Measurements from ENCODE around the gene A2M. TPM values are rescaled to one million over a fixed set of nuclear protein-coding genes. Genes with fewer than 3 reads are reported as not detected.

The A2M gene
- total RNA-seq, 2 donors from 2014 or later, result 831 to 1,306 TPM

GRCh38 chr12:9052610-9053009 lies 63.1 kb downstream of the A2M start:
- intact Hi-C loops (cut with DNase I), result no loop called here
- no peak for DNase-seq (ENCODE audit: low spot score)

DNA sequence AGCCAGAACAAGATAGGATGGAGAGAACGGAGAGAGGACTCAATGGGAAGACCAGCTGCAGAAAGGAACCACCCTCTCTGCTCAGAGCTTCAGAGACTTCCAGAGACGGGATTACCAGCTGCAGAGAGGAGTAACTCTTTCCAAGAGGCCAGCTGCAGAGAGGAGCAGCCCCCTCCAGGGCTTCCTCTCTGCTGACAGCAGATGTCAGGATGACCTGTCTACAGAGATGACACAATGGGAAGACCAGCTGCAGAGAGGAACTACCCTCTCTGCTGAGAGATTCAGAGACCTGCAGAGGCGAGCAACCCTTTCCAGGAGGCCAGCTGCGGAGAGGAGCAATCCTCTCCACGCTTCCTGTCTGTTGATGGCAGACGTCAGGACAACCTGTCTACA lies 64.6 kb downstream of the A2M start:
- intact Hi-C loops (cut with DNase I), result no loop called here
- no peak for DNase-seq (ENCODE audit: low spot score)

- peak; percentile 78 for DNase-seq (ENCODE audit: low spot score)
- intact Hi-C loops (cut with DNase I), result no loop called here
Measured at GRCh38 chr12:9050521-9051157, 65.1 kb downstream of the A2M start.

DNA sequence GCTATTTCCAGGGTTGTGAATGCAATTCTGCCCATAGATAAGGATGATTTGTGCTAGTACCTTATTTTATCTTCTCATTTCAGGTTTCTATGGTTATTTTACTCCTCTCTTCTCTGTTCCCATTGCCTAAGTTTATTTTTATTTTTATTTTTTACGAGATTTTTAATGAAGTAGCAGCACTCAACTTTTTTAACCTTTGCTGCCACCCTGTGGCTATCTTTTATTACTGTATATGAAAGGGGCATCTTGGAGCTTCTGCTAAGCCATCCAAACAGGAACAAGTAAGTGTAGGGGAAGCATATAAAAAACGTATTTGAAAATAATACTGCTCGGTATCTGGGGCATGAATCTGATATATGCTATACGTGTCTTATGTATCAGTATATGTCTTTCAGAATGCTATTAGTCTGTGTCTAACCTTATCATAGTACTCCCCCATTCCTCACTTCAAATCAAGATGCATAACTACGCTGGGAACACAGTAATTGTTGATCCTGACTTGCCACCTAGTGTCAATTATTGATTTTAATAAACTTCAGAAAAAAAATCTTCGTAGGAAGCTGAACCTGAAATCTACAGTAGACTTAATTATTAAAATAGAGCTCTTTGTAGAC lies 66.1 kb downstream of the A2M start:
- no peak for DNase-seq (ENCODE audit: low spot score)
- intact Hi-C loops (cut with DNase I), result no loop called here

- DNase-seq (ENCODE audit: low spot score), result no peak
- intact Hi-C loops (cut with DNase I), result no loop called here
Measured at GRCh38 chr12:9048930-9049329, 66.8 kb downstream of the A2M start.

DNA sequence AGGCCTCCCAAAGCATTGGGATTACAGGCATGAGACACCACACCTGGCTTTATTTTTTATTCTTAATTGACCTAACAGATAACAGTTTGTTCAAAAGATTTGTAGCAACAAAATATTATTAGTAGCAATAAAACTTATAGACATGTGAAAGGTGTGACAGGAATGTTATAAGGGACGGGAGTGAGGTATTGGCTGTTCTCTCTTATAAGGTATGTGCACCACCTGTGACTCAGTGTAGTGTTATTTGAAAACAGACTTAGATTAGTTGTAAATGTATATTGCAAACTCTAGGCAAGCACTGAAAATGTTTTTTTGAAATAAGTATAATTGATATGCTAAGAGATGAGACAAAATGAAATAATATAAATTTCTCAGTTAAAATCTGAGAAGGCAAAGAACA lies 68.6 kb downstream of the A2M start:
- intact Hi-C loops (cut with DNase I), result no loop called here
- DNase-seq (ENCODE audit: low spot score), result no peak

DNA sequence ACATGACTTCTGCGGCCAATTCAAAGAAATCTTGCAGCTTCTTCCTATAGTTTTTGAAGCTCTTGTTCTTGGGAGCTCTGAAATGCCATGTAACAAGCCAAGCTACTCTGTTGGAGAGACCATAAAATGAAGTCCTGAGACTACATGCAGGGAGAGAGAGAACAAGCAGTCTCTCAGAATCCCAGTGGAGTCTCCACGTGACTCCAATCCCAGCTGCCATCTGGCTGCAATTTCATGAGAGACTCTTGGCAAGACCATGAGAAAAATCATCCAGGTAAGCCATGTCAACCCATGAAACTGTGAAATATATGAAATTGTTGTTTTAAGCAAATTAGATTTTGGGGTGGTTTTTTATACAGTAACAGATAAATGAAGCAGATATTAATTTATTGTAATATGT lies 72.0 kb downstream of the A2M start:
- intact Hi-C loops (cut with DNase I), result no loop called here
- DNase-seq (ENCODE audit: low spot score), result no peak

DNA sequence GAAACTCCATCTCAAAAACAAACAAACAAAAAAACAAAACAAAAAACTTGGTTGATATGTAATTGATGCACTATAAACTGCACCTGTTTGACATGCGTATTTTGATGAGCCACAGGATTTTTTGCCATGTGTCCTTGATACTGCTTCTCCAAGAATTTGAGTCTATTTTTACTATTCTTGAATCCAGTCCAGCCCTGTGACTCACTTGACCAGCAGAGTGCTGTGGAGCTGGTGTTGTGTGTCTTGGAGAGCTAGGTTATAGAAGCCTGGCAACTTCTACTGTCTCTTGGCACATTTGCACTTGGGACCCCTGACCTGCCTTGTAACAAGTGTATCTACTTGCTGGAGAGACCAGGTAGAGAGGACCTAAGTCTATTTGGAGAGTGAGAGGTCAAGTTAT lies 74.4 kb downstream of the A2M start:
- DNase-seq (ENCODE audit: low spot score), result no peak
- intact Hi-C loops (cut with DNase I), result no loop called here

DNA sequence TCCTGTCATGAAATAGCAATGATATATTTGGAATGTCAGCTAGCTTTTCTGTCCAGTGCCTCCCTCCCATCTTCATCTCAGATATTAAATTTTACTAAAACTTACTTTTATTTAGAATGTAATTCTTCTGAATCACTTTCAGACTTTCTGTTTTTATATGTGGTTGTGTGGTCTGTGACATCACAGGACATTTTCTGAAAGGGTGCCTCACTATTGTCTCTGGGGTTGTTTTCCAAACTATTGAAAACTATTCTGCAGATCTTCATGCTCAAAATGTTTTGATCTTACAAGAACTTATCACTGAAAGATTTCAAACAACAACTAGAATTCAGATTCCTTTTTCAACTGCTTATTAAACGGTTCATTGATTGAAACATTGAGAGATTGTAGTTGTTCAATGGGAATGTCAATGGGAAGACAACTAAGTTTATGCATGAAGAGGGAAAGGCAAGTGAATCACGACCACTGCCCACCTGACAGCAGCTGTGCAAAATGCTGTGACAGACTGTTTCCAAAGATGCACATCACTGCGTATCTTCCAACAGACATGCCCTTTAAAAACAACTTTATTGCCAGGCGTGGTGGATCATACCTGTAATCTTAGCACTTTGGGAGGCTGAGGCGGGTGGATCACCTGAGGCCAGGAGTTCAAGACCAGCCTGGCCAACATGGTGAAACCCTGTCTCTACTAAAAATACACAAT lies 75.1 kb downstream of the A2M start:
- intact Hi-C loops (cut with DNase I), result no loop called here
- no peak for DNase-seq (ENCODE audit: low spot score)

DNA sequence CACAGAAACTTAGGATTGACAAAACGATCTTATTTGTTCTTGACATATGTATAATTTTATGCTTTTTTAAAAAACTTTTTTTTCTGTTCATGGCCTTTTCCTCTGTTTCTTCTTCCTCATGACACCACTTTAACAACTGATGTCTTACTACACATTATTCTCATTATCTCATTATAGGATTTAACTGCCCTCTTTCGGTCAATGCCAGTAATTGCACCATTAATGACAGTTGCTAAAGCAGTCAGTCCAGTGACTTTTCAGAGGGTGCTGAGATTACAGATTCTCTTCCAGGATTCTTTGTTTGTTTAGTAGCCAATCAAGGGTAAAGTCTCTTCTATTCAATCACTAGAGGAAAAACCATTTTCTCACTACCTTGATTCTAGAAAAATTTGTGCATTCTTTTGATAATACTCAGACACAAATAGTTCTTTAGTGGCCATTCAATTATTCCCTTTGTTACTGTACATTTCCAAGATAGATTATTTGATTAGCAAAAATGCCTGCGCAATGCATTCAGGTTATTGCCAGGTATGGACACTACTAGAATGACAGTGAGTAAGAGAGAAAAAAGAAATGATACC lies 76.2 kb downstream of the A2M start:
- intact Hi-C loops (cut with DNase I), result loop anchor here in 1 of 2 donors (10.0 kb wide), 1 partner anchor 85 kb away; no protein-coding TSS in a partner anchor
- DNase-seq (ENCODE audit: low spot score), result no peak

- no peak for DNase-seq (ENCODE audit: low spot score)
- intact Hi-C loops (cut with DNase I), result loop anchor here in 1 of 2 donors (10.0 kb wide), 1 partner anchor 83 kb away; no protein-coding TSS in a partner anchor
Measured at GRCh38 chr12:9037431-9037830, 78.3 kb downstream of the A2M start.

DNA sequence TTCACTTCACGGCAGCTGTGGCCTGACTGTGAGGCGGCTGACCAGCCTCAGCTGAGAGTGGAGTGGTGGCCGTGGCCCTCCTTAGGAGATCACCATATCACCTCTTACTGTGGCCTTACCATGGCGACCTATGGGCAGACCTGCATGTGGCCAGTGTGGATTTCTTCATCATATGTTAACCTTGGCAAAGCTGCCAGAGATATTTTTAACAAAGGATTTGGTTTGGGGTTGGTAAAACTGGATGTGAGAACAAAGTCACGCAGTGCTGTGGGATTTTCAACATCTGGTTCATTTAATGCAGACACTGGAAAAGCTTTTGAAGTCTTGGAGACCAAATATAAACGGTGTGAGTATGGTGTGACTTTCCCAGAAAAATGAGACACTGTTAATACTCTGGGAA lies 79.5 kb downstream of the A2M start:
- no peak for DNase-seq (ENCODE audit: low spot score)
- intact Hi-C loops (cut with DNase I), result loop anchor here in 1 of 2 donors (10.0 kb wide), 1 partner anchor 81 kb away; no protein-coding TSS in a partner anchor

DNA sequence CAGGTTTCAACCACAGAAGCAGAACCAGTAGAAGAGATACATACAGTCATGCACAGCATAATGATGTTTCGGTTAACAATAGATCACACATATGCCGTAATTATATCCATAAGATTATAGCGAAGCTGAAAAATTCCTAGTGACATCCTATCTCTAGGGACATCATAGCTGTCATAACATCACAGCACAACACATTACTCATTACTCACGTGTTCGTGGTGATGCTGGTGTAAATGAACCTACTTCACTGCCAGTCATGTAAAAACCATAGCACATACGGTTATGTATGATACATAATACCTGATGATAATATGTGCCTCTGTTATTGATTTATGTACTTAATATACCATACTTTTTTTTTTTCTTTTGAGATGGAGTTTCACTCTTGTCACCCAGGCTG lies 81.6 kb downstream of the A2M start:
- intact Hi-C loops (cut with DNase I), result loop anchor here in 1 of 2 donors (10.0 kb wide), 1 partner anchor 79 kb away; no protein-coding TSS in a partner anchor

GRCh38 chr12:9033265-9033887 lies 82.3 kb downstream of the A2M start:
- intact Hi-C loops (cut with DNase I), result loop anchor here in 1 of 2 donors (10.0 kb wide), 1 partner anchor 79 kb away; no protein-coding TSS in a partner anchor
- DNase-seq (ENCODE audit: low spot score), result no peak

More for the DNA sequence above, 81.6 kb downstream of the A2M start:
- no peak for DNase-seq (ENCODE audit: low spot score)

DNA sequence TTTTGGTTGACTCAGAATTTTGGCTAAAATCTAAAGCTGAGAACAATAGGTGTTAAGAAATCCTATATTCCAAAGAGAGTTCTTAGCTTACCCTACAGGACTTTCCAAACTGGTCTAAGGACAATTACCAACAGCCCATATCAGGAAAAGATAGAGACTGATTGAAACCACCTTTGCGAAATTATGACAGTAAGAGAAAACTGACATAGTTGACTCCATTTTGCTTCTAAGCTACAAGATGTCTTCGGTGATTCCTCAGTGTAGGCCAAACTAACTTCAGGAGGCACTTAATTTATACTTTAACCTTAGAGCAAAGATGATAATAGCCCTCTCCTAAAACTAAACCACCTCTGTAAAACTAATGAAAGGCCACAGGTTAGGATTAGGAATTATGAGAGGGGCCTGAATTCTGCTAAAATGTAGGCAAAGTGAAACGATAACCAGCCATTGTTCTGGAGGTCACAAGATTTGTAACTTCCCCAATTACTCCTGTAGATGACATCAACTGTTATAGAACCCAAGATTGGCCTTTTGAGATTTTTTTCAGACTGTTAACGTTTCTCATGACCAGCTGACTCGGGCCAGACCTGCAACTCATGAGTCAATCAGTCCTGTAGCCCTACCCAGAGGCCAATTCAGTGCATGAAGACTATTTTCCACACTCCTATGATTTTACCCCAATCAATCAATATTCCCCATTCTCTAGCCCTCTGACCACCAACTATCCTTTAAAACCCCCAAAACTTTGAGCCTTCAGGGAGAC lies 83.3 kb downstream of the A2M start:
- intact Hi-C loops (cut with DNase I), result loop anchor here in 1 of 2 donors (10.0 kb wide), 1 partner anchor 78 kb away; no protein-coding TSS in a partner anchor
- DNase-seq (ENCODE audit: low spot score), result no peak

DNA sequence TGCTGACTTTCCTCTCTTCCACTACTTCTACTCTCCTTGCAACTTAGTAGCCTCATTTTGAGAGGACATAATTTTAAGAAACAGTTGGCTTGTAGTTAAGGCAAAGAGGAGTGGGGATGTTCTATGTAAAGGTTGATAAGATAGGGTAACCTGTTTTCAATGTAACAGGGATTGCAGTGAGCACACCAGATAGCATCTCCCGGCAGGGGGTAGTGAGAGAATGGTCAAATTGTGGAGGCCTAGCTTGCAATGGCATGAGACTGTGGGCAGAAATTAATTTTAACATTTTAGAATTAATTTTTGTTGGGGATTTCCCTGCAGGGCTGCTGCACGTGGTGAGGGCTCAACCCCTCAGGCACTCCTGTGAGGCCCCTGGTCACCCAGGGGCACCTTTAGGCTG lies 84.9 kb downstream of the A2M start:
- no peak for DNase-seq (ENCODE audit: low spot score)
- intact Hi-C loops (cut with DNase I), result loop anchor here in 1 of 2 donors (10.0 kb wide), 1 partner anchor 76 kb away; no protein-coding TSS in a partner anchor

- no peak for DNase-seq (ENCODE audit: low spot score)
- intact Hi-C loops (cut with DNase I), result no loop called here
Measured at GRCh38 chr12:9027161-9028059, 88.3 kb downstream of the A2M start.

- intact Hi-C loops (cut with DNase I), result no loop called here
- no peak for DNase-seq (ENCODE audit: low spot score)
Measured at GRCh38 chr12:9024512-9024911, 91.2 kb downstream of the A2M start.
